Effector memory CD4-positive, alpha-beta T cell (primary cell): ENCODE data around the gene PLAU.

ENCODE experiments used
- DNase-seq, 3 donors: peaks; one replicate each; pipeline ENCODE4 v3.0.0-alpha.2; 2020
- H3K27ac ChIP-seq: 2 replicates; pipeline ENCODE4 v1.7.0; 2013; ENCODE audit warnings: mild to moderate bottlenecking, low read length, moderate library complexity; ENCODE audit not compliant: insufficient read depth, poor library complexity, severe bottlenecking
- H3K27me3 ChIP-seq: replicated peaks from 2 replicates; pipeline ENCODE4 v1.7.0; 2013; ENCODE audit warnings: mild to moderate bottlenecking, low read length; ENCODE audit not compliant: insufficient read depth, control insufficient read depth, poor library complexity, severe bottlenecking
- H3K36me3 ChIP-seq: 2 replicates; pipeline ENCODE4 v1.7.0; 2013; ENCODE audit warnings: mild to moderate bottlenecking, low read length, moderate library complexity; ENCODE audit not compliant: control insufficient read depth, insufficient read depth
- H3K4me1 ChIP-seq: 2 replicates; pipeline ENCODE4 v1.7.0; 2013; ENCODE audit warnings: low read length, mild to moderate bottlenecking; ENCODE audit not compliant: control insufficient read depth, insufficient read depth, poor library complexity, severe bottlenecking
- H3K4me3 ChIP-seq: 2 replicates; pipeline ENCODE4 v1.7.0; 2013; ENCODE audit warnings: low read length, low read depth, mild to moderate bottlenecking; ENCODE audit not compliant: insufficient read depth, poor library complexity, severe bottlenecking
- H3K9me3 ChIP-seq: 2 replicates; pipeline ENCODE4 v1.7.0; 2013; ENCODE audit warnings: mild to moderate bottlenecking, low read length, moderate library complexity; ENCODE audit not compliant: control insufficient read depth

Gene PLAU

DNA sequence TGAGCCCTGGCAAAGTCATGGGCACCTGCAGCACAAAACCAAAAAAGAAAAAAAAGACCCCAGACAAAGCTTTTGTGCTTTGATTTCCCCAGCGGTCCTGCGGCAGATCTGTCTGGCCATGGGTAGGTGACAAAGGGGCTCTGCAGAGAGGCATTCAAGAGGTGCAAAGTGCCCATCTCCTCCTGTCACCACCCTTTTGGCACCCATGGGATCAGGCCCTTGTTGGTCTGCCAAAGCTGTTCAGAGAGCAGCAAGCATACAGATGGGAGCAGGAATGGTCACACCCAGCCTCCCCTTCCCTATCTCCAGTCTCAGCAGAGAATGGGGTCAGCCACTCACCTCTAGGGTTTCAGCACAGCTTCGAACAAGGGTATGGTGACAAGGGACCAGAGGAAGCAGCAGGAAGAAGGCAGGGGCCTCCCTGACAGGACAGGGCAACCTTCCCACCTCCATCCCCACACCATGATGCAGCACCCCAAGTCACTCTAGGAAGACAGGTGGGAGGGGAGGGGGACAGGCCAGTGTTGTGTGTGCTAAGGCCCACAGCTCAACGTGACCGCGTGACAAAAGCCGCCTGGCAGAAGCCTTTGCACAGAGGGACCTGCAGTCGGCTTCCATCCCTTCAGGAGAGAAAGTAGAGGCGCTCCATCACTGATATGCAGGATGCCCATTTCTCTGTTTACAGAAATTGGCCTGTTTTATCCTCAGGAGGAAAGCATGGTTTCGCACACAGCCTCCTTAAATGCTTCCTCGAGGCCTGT, 42.9 kb upstream of the PLAU start:
- Histone ChIP-seq H3K27ac (no peak overlapping the region), H3K4me1 (peaks cover 44% of the 10 kb centered on the region), H3K9me3 (no peaks in the 10 kb centered on the region), H3K36me3 (peaks cover 16% of the 10 kb centered on the region), H3K4me3 (no peak overlapping the region), H3K27me3 (no peaks in the 10 kb centered on the region)
- no peak for DNase-seq

GRCh38 chr10:73868655-73869195, 42.2 kb upstream of the PLAU start:
- DNase-seq = no peak
- peaks cover 14% of the 10 kb centered on the region for H3K36me3 ChIP-seq
- no peak overlapping the region for H3K27ac ChIP-seq
- H3K9me3 ChIP-seq = no peaks in the 10 kb centered on the region
- no peaks in the 10 kb centered on the region for H3K27me3 ChIP-seq
- H3K4me3 ChIP-seq = no peak overlapping the region
- peaks cover 48% of the 10 kb centered on the region for H3K4me1 ChIP-seq

GRCh38 chr10:73871295-73872189, 39.4 kb upstream of the PLAU start:
- H3K27me3 ChIP-seq = no peaks in the 10 kb centered on the region
- no peaks in the 10 kb centered on the region for H3K9me3 ChIP-seq
- no peak overlapping the region for H3K4me3 ChIP-seq
- H3K36me3 ChIP-seq = peaks cover 14% of the 10 kb centered on the region
- H3K4me1 ChIP-seq = peaks cover 40% of the 10 kb centered on the region
- no peak for DNase-seq
- H3K27ac ChIP-seq = peak overlapping the region; percentile 20

DNA sequence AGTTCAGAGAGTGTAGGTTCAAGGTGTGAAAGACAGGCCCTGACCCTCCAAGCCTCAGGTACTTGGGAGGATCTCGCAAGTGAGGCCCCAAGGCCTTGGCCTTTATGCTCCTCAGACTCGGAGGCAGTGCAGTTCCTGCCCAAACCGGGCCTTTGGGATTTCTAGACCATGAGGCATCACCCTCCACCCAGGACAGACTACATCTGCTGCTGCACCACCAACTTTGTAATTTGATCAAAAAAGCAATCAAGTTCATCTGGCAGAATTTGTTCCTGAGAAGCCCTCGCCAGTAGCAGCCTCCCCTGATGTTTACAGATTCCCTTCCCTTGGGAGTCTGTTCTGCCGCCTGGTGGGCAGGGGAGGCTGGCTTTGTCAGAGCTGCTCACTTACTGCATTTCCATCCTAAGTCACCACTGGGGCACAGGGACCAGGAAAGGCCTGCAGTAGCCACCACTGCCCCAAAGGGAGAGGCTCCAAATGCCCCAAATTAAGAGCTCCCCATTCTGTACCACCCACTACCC, 38.7 kb upstream of the PLAU start:
- H3K4me1 ChIP-seq = peaks cover 40% of the 10 kb centered on the region
- peaks cover 14% of the 10 kb centered on the region for H3K36me3 ChIP-seq
- no peaks in the 10 kb centered on the region for H3K9me3 ChIP-seq
- DNase-seq = no peak
- H3K4me3 ChIP-seq = no peak overlapping the region
- peak overlapping the region; percentile 20 for H3K27ac ChIP-seq
- no peaks in the 10 kb centered on the region for H3K27me3 ChIP-seq

DNA sequence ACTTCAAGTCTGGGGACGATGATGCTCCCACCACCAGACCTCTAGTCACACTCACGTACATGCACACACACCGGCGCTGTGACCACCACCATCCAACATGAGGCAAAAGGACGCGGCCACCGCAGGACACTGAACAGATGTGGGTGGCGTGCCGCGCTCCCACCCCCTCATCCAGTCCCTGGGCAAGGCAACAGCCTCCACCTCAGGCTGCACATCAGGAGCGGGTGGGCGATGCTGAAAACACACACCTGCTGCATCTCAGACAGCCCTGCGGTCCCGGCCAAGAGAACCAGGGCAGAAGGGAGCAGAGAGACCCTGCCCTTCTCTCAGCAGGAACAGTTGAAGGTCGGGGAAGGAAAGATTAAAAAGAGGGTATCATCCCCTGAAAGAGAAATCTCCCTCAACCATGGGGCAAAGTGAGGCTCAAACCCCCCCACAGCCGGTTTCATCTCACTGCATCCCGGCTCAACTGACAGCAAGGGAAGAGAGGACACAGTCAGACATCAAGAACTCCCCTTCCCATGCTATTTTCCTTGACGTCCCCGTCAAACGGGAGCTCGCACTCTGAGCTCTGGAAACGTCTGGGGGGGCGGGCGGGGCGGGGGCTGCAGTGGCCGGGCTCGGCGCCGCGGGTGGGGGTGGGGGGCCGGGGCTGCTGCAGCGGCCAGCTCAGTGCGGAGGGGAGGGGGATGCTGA, 37.6 kb upstream of the PLAU start:
- H3K4me3 ChIP-seq = peak overlapping the region; percentile 18
- no peaks in the 10 kb centered on the region for H3K27me3 ChIP-seq
- no peak overlapping the region for H3K27ac ChIP-seq
- DNase-seq = no peak
- H3K36me3 ChIP-seq = peaks cover 14% of the 10 kb centered on the region
- H3K4me1 ChIP-seq = peaks cover 34% of the 10 kb centered on the region
- no peaks in the 10 kb centered on the region for H3K9me3 ChIP-seq

- Histone ChIP-seq H3K4me3 (peak overlapping the region; percentile 67), H3K36me3 (peaks cover 14% of the 10 kb centered on the region), H3K27me3 (no peaks in the 10 kb centered on the region), H3K9me3 (no peaks in the 10 kb centered on the region), H3K4me1 (peaks cover 31% of the 10 kb centered on the region), H3K27ac (peak overlapping the region; percentile 39)
- DNase-seq = peak in 1 of 3 donors; percentile 8
Measured at GRCh38 chr10:73873838-73874215, 37.1 kb upstream of the PLAU start.

- Histone ChIP-seq H3K36me3 (peaks cover 14% of the 10 kb centered on the region), H3K4me3 (peak within 1 kb of the TSS; percentile 67), H3K9me3 (no peaks in the 10 kb centered on the region), H3K27ac (peak within 1 kb of the TSS; percentile 76), H3K4me1 (peaks cover 33% of the 10 kb centered on the region), H3K27me3 (no peaks in the 10 kb centered on the region)
- DNase-seq = peak; percentile 70 to 79 (median 74)
Measured at GRCh38 chr10:73874267-73875138, 36.4 kb upstream of the PLAU start, which contains the start of gene CAMK2G. CAMK2G (minus strand) TSS chr10:73874555; CDS start chr10:73874461, 94 bp downstream.

DNA sequence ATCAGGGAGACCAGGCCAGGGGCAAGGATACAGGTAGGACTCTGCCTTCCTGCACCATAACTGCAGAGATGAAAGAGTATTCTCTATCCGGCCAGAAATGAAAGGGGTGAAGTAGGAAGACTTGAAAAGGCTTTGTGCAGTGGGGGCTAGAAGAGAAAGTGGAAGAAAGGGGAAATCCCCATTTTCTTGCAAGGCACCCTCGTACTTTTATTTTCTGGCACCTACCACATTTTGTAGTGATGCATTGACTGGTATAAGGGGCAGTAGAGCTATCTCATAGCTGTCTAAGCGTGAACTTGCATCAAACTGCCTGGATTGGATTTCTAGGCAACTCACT, 35.8 kb upstream of the PLAU start:
- no peak for DNase-seq

GRCh38 chr10:73876157-73876556, 34.8 kb upstream of the PLAU start:
- Histone ChIP-seq H3K4me3 (no peak overlapping the region), H3K9me3 (no peaks in the 10 kb centered on the region), H3K4me1 (peaks cover 33% of the 10 kb centered on the region), H3K27me3 (no peaks in the 10 kb centered on the region), H3K27ac (no peak overlapping the region), H3K36me3 (peaks cover 7% of the 10 kb centered on the region)
- DNase-seq = no peak

More for the DNA sequence above, 35.8 kb upstream of the PLAU start:
- H3K9me3 ChIP-seq = no peaks in the 10 kb centered on the region
- no peaks in the 10 kb centered on the region for H3K27me3 ChIP-seq
- peaks cover 10% of the 10 kb centered on the region for H3K36me3 ChIP-seq
- peak overlapping the region; percentile 76 for H3K27ac ChIP-seq
- peak overlapping the region; percentile 67 for H3K4me3 ChIP-seq
- peaks cover 33% of the 10 kb centered on the region for H3K4me1 ChIP-seq
